ENCODE data around the gene SLFN14. TPM values are rescaled to one million over a fixed set of nuclear protein-coding genes. Genes with fewer than 3 reads are reported as not detected.
A peak's percentile ranks its signal among the peaks of the same experiment; 100 is the strongest.
"Not testable (repeated sequence)": the region's sequence is repeated elsewhere in the genome, so short reads cannot be mapped to it uniquely, and the experiment has no call there.

The SLFN14 gene
- total and polyA plus RNA-seq, 7 experiments from 2014 or later, result 0.06 TPM; not detected in 6

- ATAC-seq (no peak), DNase-seq (no peak)
- peaks cover 0 to 8% (median 0%) of the 10 kb centered on the region in 11 donors for H3K9me3 Mint-ChIP-seq
- Histone ChIP-seq H3K4me1 (ENCODE audit: control insufficient read depth in 2 of 2, insufficient read depth in 2 of 2, low read length in 2 of 2) (peaks cover 30 to 45% of the 10 kb centered on the region in 2 donors), H3K9me3 (ENCODE audit: control insufficient read depth in 2 of 3, low read length in 3 of 3) (no peaks in the 10 kb centered on the region), H3K27me3 (ENCODE audit: control insufficient read depth in 2 of 2, insufficient read depth in 2 of 2, low read length in 2 of 2) (no peaks in the 10 kb centered on the region), H3K36me3 (ENCODE audit: control insufficient read depth in 2 of 3, insufficient read depth in 3 of 3, low read length in 3 of 3) (no peaks in the 10 kb centered on the region), H3K27ac (ENCODE audit: low read depth, low read length) (peak overlapping the region; percentile 50), H3K4me3 (ENCODE audit: low read length) (peak overlapping the region; percentile 28)
- POLR2A ChIA-PET, result interaction anchor here (0.6 to 16.0 kb wide), 9 partner anchors 9 to 439 kb away, joined by 3 to 253 read pairs (median 8); partner anchors contain the start of genes SLFN11 and SLFN5
- peaks cover 0 to 69% (median 32%) of the 10 kb centered on the region in 5 donors for H3K36me3 Mint-ChIP-seq
- H3K27me3 Mint-ChIP-seq, result no peaks in the 10 kb centered on the region
- CTCF ChIA-PET, result interaction anchor here (0.7 to 6.8 kb wide), 6 partner anchors 10 to 265 kb away, joined by 3 to 111 read pairs (median 4); no protein-coding TSS in a partner anchor
- H3K4me1 Mint-ChIP-seq, result peaks cover 46 to 84% (median 70%) of the 10 kb centered on the region in 7 donors
- intact Hi-C loops (cut with micrococcal nuclease), result no loop called here
- H3K4me3 Mint-ChIP-seq, result peak overlapping the region in 8 of 10 donors; percentile 16 to 76 (median 55)
- peak overlapping the region in 8 of 9 donors; percentile 15 to 89 (median 60) for H3K27ac Mint-ChIP-seq
Observed at GRCh38 chr17:35531160-35531559, 29.5 kb downstream of the SLFN14 start.

- Mint-ChIP-seq H3K36me3 (peaks cover 4 to 72% (median 44%) of the 10 kb centered on the region in 5 donors), H3K27ac (peak overlapping the region in 5 of 9 donors; percentile 15 to 89 (median 83)), H3K27me3 (no peaks in the 10 kb centered on the region), H3K4me1 (peaks cover 54 to 91% (median 78%) of the 10 kb centered on the region in 7 donors), H3K4me3 (peak overlapping the region in 8 of 10 donors; percentile 5 to 75 (median 52)), H3K9me3 (peaks cover 0 to 10% (median 5%) of the 10 kb centered on the region in 11 donors)
- Histone ChIP-seq H3K27me3 (ENCODE audit: control insufficient read depth in 2 of 2, insufficient read depth in 2 of 2, low read length in 2 of 2) (no peaks in the 10 kb centered on the region), H3K27ac (ENCODE audit: low read depth, low read length) (no peak overlapping the region), H3K4me1 (ENCODE audit: control insufficient read depth in 2 of 2, insufficient read depth in 2 of 2, low read length in 2 of 2) (peaks cover 36 to 39% of the 10 kb centered on the region in 2 donors), H3K4me3 (ENCODE audit: low read length) (no peak overlapping the region), H3K36me3 (ENCODE audit: control insufficient read depth in 2 of 3, insufficient read depth in 3 of 3, low read length in 3 of 3) (no peaks in the 10 kb centered on the region), H3K9me3 (ENCODE audit: control insufficient read depth in 2 of 3, low read length in 3 of 3) (no peaks in the 10 kb centered on the region)
- POLR2A ChIA-PET, result interaction anchor here (3.0 to 16.0 kb wide), 4 partner anchors 8 to 290 kb away, joined by 18 to 253 read pairs (median 161); partner anchors contain the start of gene SLFN5
- DNase-seq, result no peak
- peak; percentile 50 for ATAC-seq
- CTCF ChIA-PET, result interaction anchor here (1.4 kb wide), 1 partner anchor 10 kb away, joined by 3 read pairs; no protein-coding TSS in a partner anchor
- intact Hi-C loops (cut with micrococcal nuclease), result loop anchor here in 1 of 2 donors (1.0 kb wide), 1 partner anchor 9 kb away; no protein-coding TSS in a partner anchor
Observed at GRCh38 chr17:35529866-35530265, 30.8 kb downstream of the SLFN14 start.

GRCh38 chr17:35529326-35529725 is 31.3 kb downstream of the SLFN14 start:
- H3K27me3 Mint-ChIP-seq; H3K27ac ChIP-seq (ENCODE audit: low read depth, low read length); H3K27me3 ChIP-seq (ENCODE audit: control insufficient read depth in 2 of 2, insufficient read depth in 2 of 2, low read length in 2 of 2); DNase-seq; H3K36me3 ChIP-seq (ENCODE audit: control insufficient read depth in 2 of 3, insufficient read depth in 3 of 3, low read length in 3 of 3); ATAC-seq; H3K4me3 ChIP-seq (ENCODE audit: low read length); intact Hi-C loops (cut with micrococcal nuclease); H3K9me3 ChIP-seq (ENCODE audit: control insufficient read depth in 2 of 3, low read length in 3 of 3): not testable (repeated sequence)
- ChIA-PET CTCF (interaction anchor here (0.6 to 1.4 kb wide), 2 partner anchors 10 to 875 kb away, joined by 3 read pairs; no protein-coding TSS in a partner anchor), POLR2A (interaction anchor here (0.7 to 16.0 kb wide), 5 partner anchors 17 to 289 kb away, joined by 3 to 253 read pairs (median 3); partner anchors contain the start of gene SLFN5)
- Mint-ChIP-seq H3K4me1 (peaks cover 52 to 91% (median 78%) of the 10 kb centered on the region in 7 donors), H3K27ac (peak overlapping the region in 3 of 9 donors; percentile 34 to 90 (median 73)), H3K9me3 (peaks cover 0 to 12% (median 6%) of the 10 kb centered on the region in 11 donors), H3K4me3 (peak overlapping the region in 5 of 10 donors; percentile 21 to 78 (median 28)), H3K36me3 (peaks cover 6 to 68% (median 48%) of the 10 kb centered on the region in 5 donors)
- peaks cover 34 to 38% of the 10 kb centered on the region in 2 donors for H3K4me1 ChIP-seq (ENCODE audit: control insufficient read depth in 2 of 2, insufficient read depth in 2 of 2, low read length in 2 of 2)

- DNase-seq, result no peak
- Mint-ChIP-seq H3K27me3 (no peaks in the 10 kb centered on the region), H3K9me3 (peaks cover 0 to 12% (median 3%) of the 10 kb centered on the region in 11 donors), H3K27ac (peak overlapping the region in 7 of 9 donors; percentile 29 to 90 (median 71)), H3K36me3 (peaks cover 9 to 65% (median 57%) of the 10 kb centered on the region in 5 donors), H3K4me3 (peak overlapping the region in 5 of 10 donors; percentile 4 to 82 (median 47)), H3K4me1 (peaks cover 71 to 100% (median 97%) of the 10 kb centered on the region in 7 donors)
- peaks cover 0 to 7% (median 0%) of the 10 kb centered on the region in 3 experiments for H3K36me3 ChIP-seq (ENCODE audit: control insufficient read depth in 2 of 3, insufficient read depth in 3 of 3, low read length in 3 of 3)
- no peak overlapping the region for H3K4me3 ChIP-seq (ENCODE audit: low read length)
- no peaks in the 10 kb centered on the region for H3K9me3 ChIP-seq (ENCODE audit: control insufficient read depth in 2 of 3, low read length in 3 of 3)
- no peak overlapping the region for H3K27ac ChIP-seq (ENCODE audit: low read depth, low read length)
- ATAC-seq, result no peak
- no peaks in the 10 kb centered on the region for H3K27me3 ChIP-seq (ENCODE audit: control insufficient read depth in 2 of 2, insufficient read depth in 2 of 2, low read length in 2 of 2)
- POLR2A ChIA-PET, result interaction anchor here (0.9 to 9.5 kb wide), 8 partner anchors 8 to 211 kb away, joined by 3 to 59 read pairs (median 6); partner anchors contain the start of gene SLFN12L
- intact Hi-C loops (cut with micrococcal nuclease), result no loop called here
- peaks cover 48 to 78% of the 10 kb centered on the region in 2 donors for H3K4me1 ChIP-seq (ENCODE audit: control insufficient read depth in 2 of 2, insufficient read depth in 2 of 2, low read length in 2 of 2)
- CTCF ChIA-PET, result interaction anchor here (0.7 to 3.2 kb wide), 2 partner anchors 11 to 15 kb away, joined by 3 to 12 read pairs; no protein-coding TSS in a partner anchor
Observed at GRCh38 chr17:35523296-35523695, 37.3 kb downstream of the SLFN14 start.

GRCh38 chr17:35521654-35522256 is 38.9 kb downstream of the SLFN14 start:
- Mint-ChIP-seq H3K4me3 (peak overlapping the region; percentile 51 to 82 (median 80)), H3K36me3 (peaks cover 9 to 73% (median 67%) of the 10 kb centered on the region in 5 donors), H3K4me1 (peaks cover 73 to 100% (median 97%) of the 10 kb centered on the region in 7 donors), H3K27ac (peak overlapping the region in 7 of 9 donors; percentile 78 to 94 (median 89)), H3K9me3 (peaks cover 0 to 12% (median 3%) of the 10 kb centered on the region in 11 donors)
- ATAC-seq (peak; percentile 96), DNase-seq (peak in 3 of 9 donors; percentile 26 to 38 (median 27))
- H3K4me3 ChIP-seq (ENCODE audit: low read length), result peak overlapping the region; percentile 30
- H3K27me3 ChIP-seq (ENCODE audit: control insufficient read depth in 2 of 2, insufficient read depth in 2 of 2, low read length in 2 of 2); H3K27me3 Mint-ChIP-seq; H3K36me3 ChIP-seq (ENCODE audit: control insufficient read depth in 2 of 3, insufficient read depth in 3 of 3, low read length in 3 of 3); H3K9me3 ChIP-seq (ENCODE audit: control insufficient read depth in 2 of 3, low read length in 3 of 3): not testable (repeated sequence)
- H3K27ac ChIP-seq (ENCODE audit: low read depth, low read length), result peak overlapping the region; percentile 20
- ChIA-PET POLR2A (interaction anchor here (0.6 to 9.5 kb wide), 18 partner anchors 9 to 357 kb away, joined by 3 to 59 read pairs (median 4); partner anchors contain the start of genes SLFN11, SLFN12L and SLFN5), CTCF (interaction anchor here (0.6 to 3.2 kb wide), 5 partner anchors 10 to 424 kb away, joined by 3 to 12 read pairs (median 7); partner anchors contain the start of gene SLFN12L)
- intact Hi-C loops (cut with micrococcal nuclease), result loop anchor here (1.0 to 2.0 kb wide), 2 partner anchors 9 to 15 kb away; partner anchors contain the start of gene SLFN12L (in 1 of the 2)
- peaks cover 43 to 81% of the 10 kb centered on the region in 2 donors for H3K4me1 ChIP-seq (ENCODE audit: control insufficient read depth in 2 of 2, insufficient read depth in 2 of 2, low read length in 2 of 2)

GRCh38 chr17:35521150-35521549 is 39.5 kb downstream of the SLFN14 start:
- Histone ChIP-seq H3K4me1 (ENCODE audit: control insufficient read depth in 2 of 2, insufficient read depth in 2 of 2, low read length in 2 of 2) (peaks cover 41 to 80% of the 10 kb centered on the region in 2 donors), H3K36me3 (ENCODE audit: control insufficient read depth in 2 of 3, insufficient read depth in 3 of 3, low read length in 3 of 3) (peaks cover 0 to 7% (median 0%) of the 10 kb centered on the region in 3 experiments), H3K27ac (ENCODE audit: low read depth, low read length) (peak overlapping the region; percentile 3), H3K27me3 (ENCODE audit: control insufficient read depth in 2 of 2, insufficient read depth in 2 of 2, low read length in 2 of 2) (no peaks in the 10 kb centered on the region), H3K4me3 (ENCODE audit: low read length) (peak overlapping the region; percentile 30), H3K9me3 (ENCODE audit: control insufficient read depth in 2 of 3, low read length in 3 of 3) (no peaks in the 10 kb centered on the region)
- DNase-seq (no peak), ATAC-seq (peak; percentile 48)
- CTCF ChIA-PET, result interaction anchor here (1.2 to 1.7 kb wide), 3 partner anchors 11 to 208 kb away, joined by 5 to 9 read pairs (median 7); partner anchors contain the start of gene SLFN12L
- POLR2A ChIA-PET, result interaction anchor here (0.8 to 9.5 kb wide), 15 partner anchors 10 to 356 kb away, joined by 3 to 59 read pairs (median 4); partner anchors contain the start of genes SLFN11 and SLFN12L
- peaks cover 0 to 4% (median 0%) of the 10 kb centered on the region in 5 donors for H3K27me3 Mint-ChIP-seq
- H3K9me3 Mint-ChIP-seq, result peaks cover 0 to 12% (median 3%) of the 10 kb centered on the region in 11 donors
- H3K27ac Mint-ChIP-seq, result peak overlapping the region in 5 of 9 donors; percentile 32 to 90 (median 76)
- intact Hi-C loops (cut with micrococcal nuclease), result loop anchor here (1.0 to 2.0 kb wide), 2 partner anchors 9 to 16 kb away; partner anchors contain the start of gene SLFN12L (in 1 of the 2)
- H3K4me3 Mint-ChIP-seq, result peak overlapping the region in 9 of 10 donors; percentile 45 to 82 (median 79)
- H3K4me1 Mint-ChIP-seq, result peaks cover 67 to 100% (median 97%) of the 10 kb centered on the region in 7 donors
- peaks cover 9 to 72% (median 64%) of the 10 kb centered on the region in 5 donors for H3K36me3 Mint-ChIP-seq
